IMR-90 (cell line): ENCODE results near the gene COLGALT1. TPM values are rescaled to one million over a fixed set of nuclear protein-coding genes. Genes with fewer than 3 reads are reported as not detected.
A peak's percentile ranks its signal among the peaks of the same experiment; 100 is the strongest.

Experiments used
- ATAC-seq: fragments of 200-7000 bp; cut with Tn5 transposase; 2 replicates; pipeline ENCODE4 v1.9.1; 2020; ENCODE audit warnings: low read depth, mild to moderate bottlenecking, moderate library complexity
- BruUV-seq: library from RNA; stranded (reverse); fragments of 400-500 nt; replicated peaks from 2 replicates; lab custom pipeline; 2021; lab: Mats Ljungman, UMichigan
- CTCF ChIA-PET: fragments of 300-600 bp; formaldehyde crosslinking; extraction: SDS; loops from one replicate; lab custom pipeline; 2021; ENCODE audit warnings: antibody characterized with exemption; lab: Yijun Ruan, JAX
- POLR2A ChIA-PET: fragments of 300-600 bp; sonication (Branson Sonifier 250); formaldehyde crosslinking; loops from one replicate; lab custom pipeline; 2022; ENCODE audit warnings: antibody characterized with exemption; ENCODE audit not compliant: unreplicated experiment; lab: Charles Lee
- DNase-seq: peaks from one replicate; pipeline ENCODE4 v3.0.0; 2013
- H2AFZ ChIP-seq: replicated peaks from 2 replicates; pipeline ENCODE3; 2013; ENCODE audit warnings: low read length, mild to moderate bottlenecking; ENCODE audit not compliant: poor library complexity
- H2AK5ac ChIP-seq: 2 replicates; pipeline ENCODE4 v1.6.1; 2013; ENCODE audit warnings: low read depth, low read length, inconsistent platforms
- H2AK9ac ChIP-seq: replicated peaks from 2 replicates; pipeline ENCODE3; 2013; ENCODE audit warnings: mild to moderate bottlenecking, low read depth, low read length, moderate library complexity; ENCODE audit not compliant: poor library complexity
- H2BK120ac ChIP-seq: 2 replicates; pipeline ENCODE4 v1.6.1; 2013; ENCODE audit warnings: low read depth, low read length, inconsistent platforms
- H2BK15ac ChIP-seq: 3 replicates; pipeline ENCODE4 v1.6.1; 2013; ENCODE audit warnings: low read depth, low read length, inconsistent platforms
- H2BK20ac ChIP-seq: 2 replicates; pipeline ENCODE4 v1.6.1; 2013; ENCODE audit warnings: low read depth, mild to moderate bottlenecking, inconsistent platforms, low read length, moderate library complexity
- H2BK5ac ChIP-seq: 2 replicates; pipeline ENCODE4 v1.6.1; 2013; ENCODE audit warnings: mild to moderate bottlenecking, low read depth, low read length, inconsistent platforms; ENCODE audit not compliant: poor library complexity, severe bottlenecking
- H3K14ac ChIP-seq: replicated peaks from 2 replicates; pipeline ENCODE4 v1.6.1; 2013; ENCODE audit warnings: low read depth, low read length, inconsistent platforms
- H3K18ac ChIP-seq: 2 replicates; pipeline ENCODE4 v1.6.1; 2013; ENCODE audit warnings: low read depth, low read length, control low read depth
- H3K23ac ChIP-seq: 2 replicates; pipeline ENCODE4 v1.6.1; 2013; ENCODE audit warnings: low read depth, low read length, inconsistent platforms
- H3K27ac ChIP-seq: 2 replicates; pipeline ENCODE4 v1.5.1; 2013; ENCODE audit warnings: mild to moderate bottlenecking, control low read depth, low read length; ENCODE audit not compliant: insufficient read depth
- H3K27me3 ChIP-seq: 2 replicates; pipeline ENCODE4 v1.6.1; 2013; ENCODE audit warnings: low read length; ENCODE audit not compliant: control insufficient read depth, insufficient read depth
- H3K36me3 ChIP-seq: 2 replicates; pipeline ENCODE4 v1.6.1; 2013; ENCODE audit warnings: low read length, mixed read lengths; ENCODE audit not compliant: control insufficient read depth, insufficient read depth
- H3K4ac ChIP-seq: 2 replicates; pipeline ENCODE4 v1.6.1; 2013; ENCODE audit warnings: low read depth, low read length, inconsistent platforms
- H3K4me1 ChIP-seq: 2 replicates; pipeline ENCODE4 v1.6.1; 2013; ENCODE audit warnings: low read length, mixed read lengths; ENCODE audit not compliant: control insufficient read depth, insufficient read depth
- H3K4me2 ChIP-seq: 2 replicates; pipeline ENCODE4 v1.6.1; 2013; ENCODE audit warnings: low read depth, mild to moderate bottlenecking, control low read depth, low read length, moderate library complexity
- H3K4me3 ChIP-seq: 2 replicates; pipeline ENCODE4 v1.5.1; 2013; ENCODE audit warnings: low read depth, mild to moderate bottlenecking, control low read depth, low read length, moderate library complexity; ENCODE audit not compliant: insufficient read depth
- H3K56ac ChIP-seq: 2 replicates; pipeline ENCODE4 v1.6.1; 2013; ENCODE audit warnings: low read length, inconsistent platforms; ENCODE audit not compliant: insufficient read depth; ENCODE audit errors: extremely low read depth
- H3K79me1 ChIP-seq, 2 experiments: 2 replicates each; pipeline ENCODE4 v1.6.1; 2013; ENCODE audit warnings: low read length in 2 of 2, inconsistent platforms in 1 of 2, low read depth in 1 of 2
- H3K9ac ChIP-seq: 2 replicates; pipeline ENCODE4 v1.6.1; 2013; ENCODE audit warnings: low read depth, low read length, control low read depth
- H3K9me1 ChIP-seq: 2 replicates; pipeline ENCODE4 v1.6.1; 2013; ENCODE audit warnings: low read length, inconsistent platforms; ENCODE audit not compliant: insufficient read depth
- H3K9me3 ChIP-seq: 2 replicates; pipeline ENCODE4 v1.6.1; 2013; ENCODE audit warnings: low read length; ENCODE audit not compliant: control insufficient read depth, insufficient read depth
- H4K20me1 ChIP-seq: 2 replicates; pipeline ENCODE4 v1.6.1; 2013; ENCODE audit warnings: low read length, inconsistent platforms; ENCODE audit not compliant: insufficient read depth
- H4K5ac ChIP-seq: 2 replicates; pipeline ENCODE4 v1.6.1; 2013; ENCODE audit warnings: mild to moderate bottlenecking, low read depth, low read length, control low read depth
- H4K8ac ChIP-seq, 2 experiments: 2 replicates each; pipeline ENCODE4 v1.6.1; 2013; ENCODE audit warnings: low read depth in 2 of 2, low read length in 2 of 2, control low read depth in 1 of 2, inconsistent platforms in 1 of 2
- H4K91ac ChIP-seq: 2 replicates; pipeline ENCODE4 v1.6.1; 2013; ENCODE audit warnings: low read depth, low read length, inconsistent platforms; ENCODE audit not compliant: insufficient read depth
- BHLHE40 ChIP-seq: fragments of 150-350 bp; IDR thresholded peaks from 2 replicates; pipeline ENCODE4 v1.6.1; 2016; ENCODE audit warnings: mild to moderate bottlenecking, low read depth, low read length
- CEBPB ChIP-seq: IDR thresholded peaks from 2 replicates; pipeline ENCODE4 v1.6.1; 2012; ENCODE audit warnings: low read depth, low read length, improper control_type of control experiment
- CHD1 ChIP-seq: IDR thresholded peaks from 2 replicates; pipeline ENCODE4 v1.6.1; 2012; ENCODE audit warnings: low read depth, low read length, improper control_type of control experiment
- MAFK ChIP-seq: IDR thresholded peaks from 2 replicates; pipeline ENCODE4 v1.6.1; 2012; ENCODE audit warnings: low read depth, low read length, improper control_type of control experiment
- MXI1 ChIP-seq: IDR thresholded peaks from 2 replicates; pipeline ENCODE4 v1.6.1; 2012; ENCODE audit warnings: low read depth, mild to moderate bottlenecking, low read length, moderate library complexity, borderline replicate concordance
- RAD21 ChIP-seq: IDR thresholded peaks from 2 replicates; pipeline ENCODE4 v1.6.1; 2012; ENCODE audit warnings: low read length, improper control_type of control experiment
- RCOR1 ChIP-seq: IDR thresholded peaks from 2 replicates; pipeline ENCODE4 v1.6.1; 2012; ENCODE audit warnings: mild to moderate bottlenecking, low read length, improper control_type of control experiment; ENCODE audit not compliant: insufficient replicate concordance
- WGBS, 2 experiments: methylation state at CpG; one replicate each; pipeline versions ENCODE4 v1.1.5 to v1.1.7; 2013; ENCODE audit warnings: missing lambda C conversion rate in 2 of 2; ENCODE audit not compliant: insufficient read length in 1 of 2; ENCODE audit errors: extremely low coverage in 2 of 2; 5-methylcytosine and 5-hydroxymethylcytosine counted together
- dilution Hi-C: fragments of 300-500 bp; cut with HindIII; formaldehyde crosslinking; loops from one replicate; pipeline ENCODE4 v1.14.3; 2018; ENCODE audit warnings: low sequenced_read_pairs; ENCODE audit not compliant: unreplicated experiment
- in situ Hi-C: fragments of 300-500 bp; cut with MboI; formaldehyde crosslinking; loops from 3 replicates; pipeline ENCODE4 v1.14.3; 2019; ENCODE audit warnings: low sequenced_read_pairs, inconsistent platforms, mixed read lengths
- intact Hi-C: fragments of 100-400 bp; cut with micrococcal nuclease; formaldehyde crosslinking; loops from 2 replicates; pipeline ENCODE4 v1.10.0; 2022
- polyA plus RNA-seq, 3 experiments: library from polyadenylated mRNA; depleted of rRNA; stranded (reverse); fragments of >200 nt; gene quantifications; 2 replicates each; pipeline ENCODE4 v1.2.3, GENCODE V29; 2012; ENCODE audit warnings: low replicate concordance in 1 of 3
- total RNA-seq: library from RNA; depleted of rRNA; stranded (reverse); fragments of >200 nt; gene quantifications from 2 replicates; pipeline ENCODE4 v1.2.3, GENCODE V29; 2012
- TF ChIP-seq, protein P1 (sequence below): fragments of 150-350 bp; IDR thresholded peaks from 2 replicates; pipeline ENCODE4 v1.6.1; 2017; ENCODE audit warnings: mild to moderate bottlenecking, antibody characterized with exemption, low read length, low read depth

The COLGALT1 gene
- total and polyA plus RNA-seq, 2 of the 4 experiments (the other 2 are of a cell fraction): 77.1 to 117 TPM

DNA sequence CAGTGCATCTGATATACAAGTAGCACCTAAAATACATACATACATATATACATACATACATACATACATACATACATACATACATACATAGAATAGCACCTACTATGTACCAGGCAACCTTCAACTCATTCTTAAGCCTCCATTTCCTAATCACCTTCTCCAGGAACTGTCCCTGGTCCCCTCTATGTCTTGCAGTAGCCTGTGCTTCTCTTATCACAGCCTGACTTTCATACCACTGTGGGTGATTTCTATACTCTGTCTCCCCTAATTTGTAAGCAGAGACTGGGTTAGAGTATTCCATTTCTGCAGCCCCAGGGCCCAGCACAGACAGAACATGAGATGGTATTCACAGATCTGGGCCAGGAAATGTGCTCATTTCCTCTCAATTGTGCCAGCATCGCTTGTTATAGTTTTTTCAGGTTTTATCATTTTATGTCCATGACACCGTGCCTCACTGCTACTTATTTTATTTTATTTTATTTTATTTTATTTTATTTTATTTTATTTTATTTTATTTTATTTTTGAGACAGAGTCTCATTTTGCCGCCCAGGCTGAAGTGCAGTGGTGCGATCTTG, 14.2 kb upstream of the COLGALT1 start:
- no peak overlapping the region for H2BK20ac ChIP-seq
- CTCF ChIA-PET: no interaction called here
- no peak overlapping the region for H2BK15ac ChIP-seq
- no peak overlapping the region for H2AK5ac ChIP-seq
- H3K4me3 ChIP-seq: no peak overlapping the region
- no peak overlapping the region for H3K4ac ChIP-seq
- 0 out of 2 replicates have a peak, but pooled peaks cover 4% of the 10 kb centered on the region for H3K9me1 ChIP-seq
- in situ Hi-C loops: no loop called here
- H2AFZ ChIP-seq: no peak overlapping the region
- dilution Hi-C loops: no loop called here
- no peaks in the 10 kb centered on the region for H3K36me3 ChIP-seq
- no peak overlapping the region for H4K91ac ChIP-seq
- peaks cover 5% of the 10 kb centered on the region; the same call in 1 of the 2 replicates for H3K4me1 ChIP-seq
- POLR2A ChIA-PET: no interaction called here
- H3K79me1 ChIP-seq: no peaks in the 10 kb centered on the region
- H4K5ac ChIP-seq: no peak overlapping the region
- ATAC-seq (no peak), DNase-seq (no peak)
- no peak overlapping the region for H2BK5ac ChIP-seq
- BruUV-seq: no TSS peak
- no peaks in the 10 kb centered on the region; the same call in 1 of the 2 replicates for H4K20me1 ChIP-seq
- no CpG with 5 or more reads among the region's 4 CpGs for WGBS, 2 experiments
- H3K4me2 ChIP-seq: no peak overlapping the region
- H3K18ac ChIP-seq: no peak overlapping the region
- H3K23ac ChIP-seq: no peak overlapping the region
- no peak for TF ChIP-seq CHD1
- TF ChIP-seq CEBPB: no peak
- TF ChIP-seq, protein P1, sequence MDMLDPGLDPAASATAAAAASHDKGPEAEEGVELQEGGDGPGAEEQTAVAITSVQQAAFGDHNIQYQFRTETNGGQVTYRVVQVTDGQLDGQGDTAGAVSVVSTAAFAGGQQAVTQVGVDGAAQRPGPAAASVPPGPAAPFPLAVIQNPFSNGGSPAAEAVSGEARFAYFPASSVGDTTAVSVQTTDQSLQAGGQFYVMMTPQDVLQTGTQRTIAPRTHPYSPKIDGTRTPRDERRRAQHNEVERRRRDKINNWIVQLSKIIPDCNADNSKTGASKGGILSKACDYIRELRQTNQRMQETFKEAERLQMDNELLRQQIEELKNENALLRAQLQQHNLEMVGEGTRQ: no peak
- no peak for TF ChIP-seq MAFK
- no peak for TF ChIP-seq RAD21
- no peak for TF ChIP-seq BHLHE40
- TF ChIP-seq MXI1: no peak
- TF ChIP-seq RCOR1: no peak
- no peak overlapping the region for H3K9ac ChIP-seq
- intact Hi-C loops: no loop called here
- H3K56ac ChIP-seq: no peak overlapping the region
- peaks cover 2% of the 10 kb centered on the region; the same call in 1 of the 2 replicates for H3K27me3 ChIP-seq
- peak overlapping the region; percentile 65 for H2AK9ac ChIP-seq
- peaks cover 5% of the 10 kb centered on the region; the same call in 1 of the 2 replicates for H3K9me3 ChIP-seq
- no peak overlapping the region for H2BK120ac ChIP-seq
- no peak overlapping the region for H3K14ac ChIP-seq
- H3K27ac ChIP-seq: no peak overlapping the region
- no peak overlapping the region for H4K8ac ChIP-seq
